IPS-20b (cell line): ENCODE data around the gene TAS2R4.
"Not testable (repeated sequence)": the region's sequence is repeated elsewhere in the genome, so short reads cannot be mapped to it uniquely, and the experiment has no call there.

Source experiments
- H3K27ac ChIP-seq: one replicate; pipeline ENCODE4 v1.5.1; 2013; ENCODE audit warnings: low read length
- H3K27me3 ChIP-seq: 2 replicates; pipeline ENCODE4 v1.6.1; 2013; ENCODE audit warnings: mild to moderate bottlenecking, low read length, inconsistent platforms; ENCODE audit not compliant: insufficient read depth
- H3K36me3 ChIP-seq: 2 replicates; pipeline ENCODE4 v1.6.1; 2013; ENCODE audit warnings: low read depth, mild to moderate bottlenecking, inconsistent platforms, low read length, moderate library complexity; ENCODE audit not compliant: insufficient read depth
- H3K4me1 ChIP-seq: 2 replicates; pipeline ENCODE4 v1.6.1; 2013; ENCODE audit warnings: mild to moderate bottlenecking, control low read depth, inconsistent platforms, low read length, moderate library complexity; ENCODE audit not compliant: insufficient read depth
- H3K4me3 ChIP-seq: 2 replicates; pipeline ENCODE4 v1.5.1; 2013; ENCODE audit warnings: mild to moderate bottlenecking, low read length, inconsistent platforms
- H3K9ac ChIP-seq: 2 replicates; pipeline ENCODE4 v1.6.1; 2013; ENCODE audit warnings: low read depth, mild to moderate bottlenecking, inconsistent platforms, low read length, moderate library complexity
- H3K9me3 ChIP-seq: 2 replicates; pipeline ENCODE4 v1.6.1; 2013; ENCODE audit warnings: mild to moderate bottlenecking, low read depth, low read length, inconsistent platforms; ENCODE audit not compliant: insufficient read depth

The TAS2R4 gene

DNA sequence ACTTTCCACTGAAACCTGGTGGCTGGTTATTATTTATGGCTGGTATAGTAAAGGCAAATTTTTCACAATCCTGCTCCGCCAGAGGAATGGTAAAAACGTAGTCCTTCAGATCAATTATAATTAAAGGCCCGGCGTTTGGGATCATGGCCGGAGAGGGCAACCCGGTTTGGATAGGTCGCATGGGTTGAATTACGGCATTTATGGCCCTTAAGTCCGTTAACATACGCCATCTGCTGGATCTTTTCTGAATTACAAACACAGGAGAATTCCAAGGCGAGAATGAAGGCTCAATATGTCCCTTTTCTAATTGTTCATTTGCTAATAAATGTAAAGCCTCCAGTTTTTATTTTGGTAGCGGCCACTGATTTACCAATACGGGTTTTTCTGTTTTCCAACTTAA lies 23.8 kb upstream of the TAS2R4 start:
- H3K9me3 ChIP-seq: peaks cover 33% of the 10 kb centered on the region; the same call in 1 of the 2 replicates
- no peaks in the 10 kb centered on the region for H3K27me3 ChIP-seq
- no peak overlapping the region for H3K9ac ChIP-seq
- no peak overlapping the region for H3K4me3 ChIP-seq
- no peaks in the 10 kb centered on the region for H3K4me1 ChIP-seq
- H3K27ac ChIP-seq: no peak overlapping the region
- H3K36me3 ChIP-seq: peaks cover 85% of the 10 kb centered on the region

DNA sequence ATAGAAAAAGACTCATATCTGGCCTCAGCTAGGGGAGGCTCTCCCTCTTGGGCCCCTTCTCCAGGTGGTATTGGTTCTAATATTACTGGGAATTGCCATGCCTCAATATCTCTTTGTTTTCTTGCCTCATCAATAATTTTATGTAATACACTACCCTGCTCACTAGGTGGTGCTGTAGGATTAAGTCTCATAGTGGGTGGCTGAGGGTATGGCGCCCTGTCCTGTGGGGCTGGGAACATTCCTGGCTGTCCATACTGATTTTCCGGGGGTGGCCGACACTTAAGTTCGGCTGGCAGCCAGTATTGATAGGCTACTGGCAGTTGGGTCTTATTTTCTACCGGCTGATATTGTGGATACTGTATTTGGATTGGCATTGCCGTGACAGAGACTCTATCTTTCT lies 21.5 kb upstream of the TAS2R4 start:
- Histone ChIP-seq H3K9me3 (peaks cover 26% of the 10 kb centered on the region; the same call in 1 of the 2 replicates), H3K4me3 (no peak overlapping the region), H3K27me3 (no peaks in the 10 kb centered on the region), H3K4me1 (no peaks in the 10 kb centered on the region), H3K9ac (no peak overlapping the region), H3K27ac (no peak overlapping the region), H3K36me3 (peaks cover 79% of the 10 kb centered on the region)

DNA sequence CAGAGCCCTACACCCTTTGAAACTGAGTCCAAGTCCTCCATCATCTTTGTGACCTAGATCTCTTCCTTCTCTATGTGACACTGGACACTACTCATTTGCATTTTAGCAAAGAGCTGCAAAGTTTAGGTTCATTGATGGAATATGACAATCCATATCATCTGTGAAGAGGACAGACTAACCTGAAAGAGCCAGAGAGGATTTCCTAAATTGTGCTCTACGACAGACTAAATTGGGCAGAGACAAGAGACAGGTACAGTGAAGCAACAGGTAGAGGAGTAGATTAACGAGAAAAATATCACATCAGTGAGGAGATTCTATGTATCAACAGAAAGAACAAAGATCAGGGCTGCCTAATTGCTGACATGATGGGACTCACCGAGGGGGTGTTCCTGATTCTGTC lies 12.7 kb upstream of the TAS2R4 start, which contains the start of gene TAS2R3:
Gene TAS2R3 (plus strand): TSS at position 301 of the 400 bp plus-strand sequence. CDS start 62 bp downstream, at position 363.
- no peaks in the 10 kb centered on the region for H3K27me3 ChIP-seq
- no peaks in the 10 kb centered on the region for H3K4me1 ChIP-seq
- peaks cover 38% of the 10 kb centered on the region for H3K36me3 ChIP-seq
- H3K9ac ChIP-seq: no peak within 1 kb of the TSS
- H3K9me3 ChIP-seq: no peaks in the 10 kb centered on the region
- no peak within 1 kb of the TSS for H3K27ac ChIP-seq
- H3K4me3 ChIP-seq: no peak within 1 kb of the TSS

DNA sequence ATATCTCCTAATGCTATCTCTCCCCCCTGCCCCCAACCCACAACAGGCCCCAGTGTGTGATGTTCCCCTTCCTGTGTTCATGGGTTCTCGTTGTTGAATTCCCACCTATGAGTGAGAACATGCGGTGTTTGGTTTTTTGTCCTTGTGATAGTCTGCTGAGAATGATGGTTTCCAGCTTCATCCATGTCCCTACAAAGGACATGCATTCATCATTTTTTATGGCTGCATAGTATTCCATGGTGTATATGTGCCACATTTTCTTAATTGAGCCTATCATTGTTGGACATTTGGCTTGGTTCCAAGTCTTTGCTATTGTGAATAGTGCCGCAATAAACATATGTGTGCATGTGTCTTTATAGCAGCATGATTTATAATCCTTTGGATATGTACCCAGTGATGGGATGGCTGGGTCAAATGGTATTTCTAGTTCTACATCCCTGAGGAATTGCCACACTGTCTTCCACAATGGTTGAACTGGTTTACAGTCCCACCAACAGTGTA lies 6.3 kb upstream of the TAS2R4 start:
- H3K36me3 ChIP-seq, H3K27me3 ChIP-seq, H3K9ac ChIP-seq, H3K9me3 ChIP-seq, H3K4me1 ChIP-seq, H3K4me3 ChIP-seq, H3K27ac ChIP-seq: not testable (repeated sequence)

DNA sequence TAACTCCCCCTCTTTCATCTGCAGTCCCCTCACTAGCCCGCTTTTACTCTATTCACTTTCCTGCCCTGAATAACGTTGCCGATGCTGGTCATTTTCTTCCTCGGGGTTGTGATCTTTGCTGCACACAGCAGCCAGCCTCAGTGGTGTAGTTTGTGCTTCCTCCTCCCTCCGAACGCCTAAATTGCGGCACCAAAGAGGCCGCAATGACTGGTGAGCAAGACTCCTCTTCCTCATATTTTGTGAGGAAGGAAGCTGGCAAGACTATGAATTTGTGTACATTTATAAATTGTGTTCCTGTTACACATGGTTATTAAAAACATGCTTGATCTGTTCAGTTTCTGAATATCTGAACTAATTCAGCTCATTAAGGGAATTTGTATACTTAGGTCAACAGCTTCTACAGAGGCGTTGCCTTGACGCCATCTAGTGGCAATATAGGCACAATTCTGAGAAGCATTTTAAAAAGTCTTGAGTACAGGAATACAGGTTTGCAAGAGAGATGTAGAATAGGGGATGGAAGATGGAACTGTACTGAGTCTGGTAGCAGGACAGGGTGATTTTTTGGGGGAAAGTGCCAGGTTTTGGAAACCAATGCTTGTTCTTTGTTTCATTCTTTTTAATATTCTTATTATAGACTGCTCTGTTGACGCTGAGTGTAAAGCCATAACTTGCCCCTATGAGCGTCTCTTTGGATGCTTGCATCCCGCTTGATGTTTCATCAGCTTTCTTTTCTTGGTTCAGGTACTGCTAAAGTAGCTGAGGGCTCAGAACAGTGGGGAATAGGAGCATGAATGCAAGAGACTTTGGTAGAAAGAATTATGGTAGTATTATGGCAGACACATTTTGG lies 9.5 kb downstream of the TAS2R4 start:
- H3K4me1 ChIP-seq: no peaks in the 10 kb centered on the region
- no peak overlapping the region for H3K9ac ChIP-seq
- no peaks in the 10 kb centered on the region for H3K27me3 ChIP-seq
- no peak overlapping the region for H3K4me3 ChIP-seq
- no peak overlapping the region for H3K27ac ChIP-seq
- H3K9me3 ChIP-seq: no peaks in the 10 kb centered on the region
- peaks cover 15% of the 10 kb centered on the region for H3K36me3 ChIP-seq

DNA sequence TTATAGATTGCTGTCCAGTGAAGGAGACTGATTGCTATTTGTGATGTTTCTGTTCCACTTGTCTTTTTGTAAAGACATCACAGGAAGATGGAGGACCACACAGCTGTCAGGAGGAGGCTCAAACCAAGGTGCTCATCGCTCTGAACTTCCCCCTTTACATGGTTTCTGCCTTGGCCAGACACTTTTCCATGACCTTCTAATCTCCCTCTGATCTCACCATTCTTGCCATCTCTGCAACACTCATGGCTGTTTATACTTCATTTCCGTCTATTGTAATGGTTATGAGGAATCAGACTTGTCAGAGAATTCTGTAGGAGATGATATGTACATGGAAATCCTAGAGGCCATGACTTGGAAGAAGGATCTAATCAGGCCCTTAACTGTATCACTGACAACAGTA lies 11.8 kb downstream of the TAS2R4 start:
- H3K9ac ChIP-seq: no peak overlapping the region
- no peak overlapping the region for H3K27ac ChIP-seq
- H3K36me3 ChIP-seq: peaks cover 15% of the 10 kb centered on the region
- H3K4me1 ChIP-seq: no peaks in the 10 kb centered on the region
- H3K4me3 ChIP-seq: no peak overlapping the region
- no peaks in the 10 kb centered on the region for H3K27me3 ChIP-seq
- H3K9me3 ChIP-seq: no peaks in the 10 kb centered on the region

DNA sequence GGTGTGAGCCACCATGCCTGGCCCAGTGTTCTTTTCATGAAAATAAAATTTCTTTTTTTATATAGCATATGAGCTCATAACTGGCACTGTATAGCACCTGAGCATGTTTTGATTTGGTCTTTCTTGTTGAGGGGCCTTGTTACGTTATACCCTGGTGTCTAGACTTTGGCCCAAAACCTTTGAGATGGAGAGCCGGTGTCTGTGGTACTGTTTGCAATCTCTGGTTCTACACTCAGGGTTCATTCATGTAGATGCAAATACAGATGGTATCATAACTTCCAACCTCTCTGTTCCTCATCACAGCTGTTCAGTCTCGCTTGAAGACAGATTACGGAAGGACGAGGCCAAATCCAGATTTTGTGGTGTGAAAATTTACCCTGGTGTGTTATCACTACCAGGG lies 13.4 kb downstream of the TAS2R4 start, which contains the start of gene TAS2R5:
Gene TAS2R5 (plus strand): TSS at position 301 of the 400 bp plus-strand sequence. CDS start 145 bp downstream, outside the sequence.
- H3K4me3 ChIP-seq: no peak within 1 kb of the TSS
- no peak within 1 kb of the TSS for H3K27ac ChIP-seq
- H3K4me1 ChIP-seq: no peaks in the 10 kb centered on the region
- peaks cover 15% of the 10 kb centered on the region for H3K36me3 ChIP-seq
- no peak within 1 kb of the TSS for H3K9ac ChIP-seq
- no peaks in the 10 kb centered on the region for H3K9me3 ChIP-seq
- H3K27me3 ChIP-seq: no peaks in the 10 kb centered on the region

DNA sequence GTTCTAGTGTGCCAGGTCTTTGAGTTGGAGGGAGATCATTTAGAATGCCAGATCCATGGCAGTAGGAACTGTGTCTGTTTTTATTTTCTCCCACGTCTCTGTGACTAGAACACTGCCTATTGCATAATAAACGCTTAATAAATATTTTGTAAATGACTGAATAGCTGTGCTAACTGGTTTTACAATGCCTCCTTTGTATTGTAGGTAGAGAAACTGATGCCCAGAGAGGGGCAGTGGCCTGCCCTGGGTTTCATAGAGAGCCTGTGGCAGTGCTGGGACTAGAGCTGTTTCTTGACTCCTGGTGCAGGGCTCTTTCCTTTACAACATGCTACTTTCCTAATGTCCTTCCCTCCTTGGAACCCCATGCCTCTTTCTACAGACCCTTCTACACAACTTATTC lies 16.1 kb downstream of the TAS2R4 start:
- H3K9ac ChIP-seq: no peak overlapping the region
- no peaks in the 10 kb centered on the region for H3K27me3 ChIP-seq
- no peak overlapping the region for H3K4me3 ChIP-seq

DNA sequence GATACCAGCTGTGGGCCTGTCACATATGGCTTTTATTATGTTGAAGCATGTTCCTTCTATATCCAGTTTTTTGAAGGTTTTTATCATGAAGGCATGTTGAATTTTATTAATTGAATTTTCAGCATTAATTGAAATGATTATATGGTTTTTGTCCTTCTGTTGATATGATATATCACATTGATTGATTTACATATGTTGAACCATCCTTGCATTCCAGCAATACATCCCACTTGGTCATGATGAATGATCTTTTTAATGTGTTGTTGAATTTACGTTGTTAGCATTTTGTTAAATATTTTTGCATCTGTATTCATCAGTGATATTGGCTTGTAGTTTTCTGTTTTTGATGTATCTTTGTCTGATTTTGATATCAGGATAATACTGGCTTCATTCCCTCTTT lies 43.6 kb downstream of the TAS2R4 start:
- Histone ChIP-seq H3K4me3 (no peak overlapping the region), H3K36me3 (no peaks in the 10 kb centered on the region), H3K9ac (no peak overlapping the region), H3K27me3 (no peaks in the 10 kb centered on the region), H3K4me1 (no peaks in the 10 kb centered on the region), H3K9me3 (peaks cover 11% of the 10 kb centered on the region; the same call in 1 of the 2 replicates), H3K27ac (no peak overlapping the region)

More for the DNA sequence above, 16.1 kb downstream of the TAS2R4 start:
- peaks cover 11% of the 10 kb centered on the region for H3K36me3 ChIP-seq
- H3K9me3 ChIP-seq: no peaks in the 10 kb centered on the region
- no peak overlapping the region for H3K27ac ChIP-seq
- H3K4me1 ChIP-seq: no peaks in the 10 kb centered on the region

DNA sequence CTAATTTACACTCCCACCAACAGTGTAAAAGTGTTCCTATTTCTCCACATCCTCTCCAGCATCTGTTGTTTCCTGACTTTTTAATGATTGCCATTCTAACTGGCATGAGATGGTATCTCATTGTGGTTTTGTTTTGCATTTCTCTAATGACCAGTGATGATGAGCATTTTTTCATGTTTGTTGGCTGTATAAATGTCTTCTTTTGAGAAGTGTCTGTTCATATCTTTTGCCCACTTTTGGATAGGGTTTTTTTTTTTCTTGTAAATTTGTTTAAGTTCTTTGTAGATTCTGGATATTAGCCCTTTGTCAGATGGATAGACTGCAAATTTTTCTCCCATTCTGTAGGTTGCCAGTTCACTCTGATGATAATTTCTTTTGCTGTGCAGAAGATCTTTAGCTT lies 46.0 kb downstream of the TAS2R4 start:
- H3K27me3 ChIP-seq, H3K4me3 ChIP-seq, H3K27ac ChIP-seq, H3K9ac ChIP-seq, H3K4me1 ChIP-seq, H3K36me3 ChIP-seq: not testable (repeated sequence)
- peaks cover 11% of the 10 kb centered on the region; the same call in 1 of the 2 replicates for H3K9me3 ChIP-seq
